K562 (cell line): ENCODE results near the gene TSPAN15. TPM values are rescaled to one million over a fixed set of nuclear protein-coding genes. Genes with fewer than 3 reads are reported as not detected.

Experiments used
- ARID2 ChIP-seq: fragments of 450-650 bp; IDR thresholded peaks from 2 replicates; pipeline ENCODE4 v1.6.1; 2017; ENCODE audit warnings: antibody characterized with exemption, mild to moderate bottlenecking
- ATF7 ChIP-seq: fragments of 450-650 bp; IDR thresholded peaks from 2 replicates; pipeline ENCODE4 v1.7.1; 2014; ENCODE audit warnings: mild to moderate bottlenecking, moderate library complexity
- CEBPG ChIP-seq, 3 experiments: fragments of 200-800 bp in 1 of 3; sonication (Bioruptor generic) in 1 of 3; sonication (generic) in 1 of 3; formaldehyde crosslinking in 1 of 3; IDR thresholded peaks in 2 of 3; conservative IDR thresholded peaks in 1 of 3; 2 replicates each; pipeline versions ENCODE4 v1.6.1 to v1.8.0; 2016 to 2022; ENCODE audit warnings: missing compliant biosample characterization in 2 of 3, missing genetic modification characterization in 2 of 3, mild to moderate bottlenecking in 1 of 3, missing genetic modification reagents in 1 of 3
- HIVEP1 ChIP-seq: fragments of 250-450 bp; sonication (Bioruptor Pico); IDR thresholded peaks from 2 replicates; pipeline ENCODE4 v1.4.0; 2020; ENCODE audit warnings: mild to moderate bottlenecking
- MAZ ChIP-seq, 2 experiments: fragments of 450-650 bp in 1 of 2; sonication (generic) in 1 of 2; formaldehyde crosslinking; IDR thresholded peaks in 1 of 2; conservative IDR thresholded peaks in 1 of 2; 2 replicates each; pipeline versions ENCODE4 v1.4.0 to v1.5.0; 2020; ENCODE audit warnings: mild to moderate bottlenecking in 1 of 2, missing genetic modification reagents in 1 of 2
- MEIS2 ChIP-seq: fragments of 450-650 bp; IDR thresholded peaks from 2 replicates; pipeline ENCODE4 v1.6.1; 2014; ENCODE audit warnings: mild to moderate bottlenecking; ENCODE audit not compliant: partially characterized antibody
- ZBTB17 ChIP-seq: fragments of 450-650 bp; formaldehyde crosslinking; IDR thresholded peaks from 2 replicates; pipeline ENCODE4 v1.4.0; 2020; ENCODE audit warnings: mild to moderate bottlenecking
- polyA plus RNA-seq, 8 experiments: library from polyadenylated mRNA; depleted of rRNA in 4 of 8; stranded (reverse) in 5 of 8; unstranded in 3 of 8; fragments of >200 nt; fragmentation: Nextera tagmentation in 2 of 8; fragmentation: Illumina TruSeq in 1 of 8; extraction: Ambion mirVana in 2 of 8; extraction: Trizol in 1 of 8; gene quantifications; 2 replicates each; pipeline versions ENCODE4 v1.2.1 to v1.2.3, GENCODE V29; 2011 to 2014; ENCODE audit warnings: inconsistent platforms in 1 of 8, missing spikeins in 1 of 8
- total RNA-seq, 7 experiments: library from RNA; depleted of rRNA in 6 of 7; stranded (reverse); fragments of >200 nt in 6 of 7; fragmentation: Illumina TruSeq in 2 of 7; extraction: Trizol in 2 of 7; gene quantifications; 2 replicates each; pipeline versions ENCODE4 v1.2.1 to v1.2.3, GENCODE V29; 2011 to 2021; ENCODE audit warnings: low replicate concordance in 1 of 7
- TF ChIP-seq, protein P1 (sequence below), 2 experiments: IDR thresholded peaks in 1 of 2; conservative IDR thresholded peaks in 1 of 2; 2 replicates each; pipeline ENCODE4 v1.6.1; 2016; ENCODE audit warnings: low read depth in 2 of 2, mild to moderate bottlenecking in 1 of 2, missing compliant biosample characterization in 1 of 2, missing genetic modification characterization in 1 of 2, moderate library complexity in 1 of 2
- TF ChIP-seq, protein P2 (sequence below): fragments of 200-600 bp; sonication (generic); IDR thresholded peaks from one replicate; pipeline ENCODE4 v1.6.1; 2012; ENCODE audit warnings: mild to moderate bottlenecking, low read depth, low read length, inconsistent platforms
- TF ChIP-seq, protein P3 (sequence below): sonication (generic); formaldehyde crosslinking; IDR thresholded peaks from 2 replicates; pipeline ENCODE4 v1.8.0; 2023; ENCODE audit warnings: mild to moderate bottlenecking, missing genetic modification reagents

The TSPAN15 gene
- total and polyA plus RNA-seq, 9 of the 15 experiments (the other 6 are each of a cell fraction or from before 2014, with no cell fraction given): 0.33 to 1.0 (median 0.45) TPM; not detected in 2

DNA sequence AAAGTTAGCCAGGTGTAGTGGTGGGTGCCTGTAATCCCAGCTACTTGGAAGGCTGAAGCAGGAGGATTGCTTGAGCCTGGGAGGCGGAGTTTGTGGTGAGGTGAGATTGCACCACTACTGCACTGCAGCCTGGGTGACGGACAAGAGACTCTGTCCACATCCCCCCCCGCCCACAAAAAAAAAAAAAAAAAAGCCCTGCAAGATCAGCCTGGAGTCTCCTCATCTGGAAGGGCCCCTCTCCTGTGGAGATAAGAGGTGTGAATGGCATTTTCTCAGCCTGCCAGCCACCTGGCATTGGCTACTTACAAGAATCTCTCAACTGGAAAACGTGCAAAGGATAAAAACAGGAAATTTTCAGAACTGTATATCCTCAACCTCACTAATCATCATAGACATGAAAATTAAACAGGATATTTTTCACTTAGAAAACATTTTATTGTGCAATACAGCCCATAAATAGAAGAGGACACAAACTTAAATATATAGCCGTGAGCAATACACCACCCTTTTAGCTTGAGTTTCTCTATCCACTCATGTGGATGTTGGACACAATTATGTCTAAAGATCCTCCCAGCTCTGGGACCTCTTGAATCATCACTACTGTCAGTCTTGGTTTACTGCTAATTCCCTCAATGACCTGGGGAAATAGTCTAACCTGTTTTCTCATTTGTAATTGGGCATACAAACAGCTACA lies 11.3 kb upstream of the TSPAN15 start (continued):
- TF ChIP-seq, protein P1, sequence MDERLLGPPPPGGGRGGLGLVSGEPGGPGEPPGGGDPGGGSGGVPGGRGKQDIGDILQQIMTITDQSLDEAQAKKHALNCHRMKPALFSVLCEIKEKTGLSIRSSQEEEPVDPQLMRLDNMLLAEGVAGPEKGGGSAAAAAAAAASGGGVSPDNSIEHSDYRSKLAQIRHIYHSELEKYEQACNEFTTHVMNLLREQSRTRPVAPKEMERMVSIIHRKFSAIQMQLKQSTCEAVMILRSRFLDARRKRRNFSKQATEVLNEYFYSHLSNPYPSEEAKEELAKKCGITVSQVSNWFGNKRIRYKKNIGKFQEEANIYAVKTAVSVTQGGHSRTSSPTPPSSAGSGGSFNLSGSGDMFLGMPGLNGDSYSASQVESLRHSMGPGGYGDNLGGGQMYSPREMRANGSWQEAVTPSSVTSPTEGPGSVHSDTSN (CRISPR knock-in tag; IDR thresholded peaks at IDR 0.05; ENCODE audit: low read depth): no peak
- TF ChIP-seq, protein P1 (tag; conservative IDR thresholded peaks at IDR 0.05; ENCODE audit: low read depth): 0 out of 2 replicates have a peak, but pooled peaks have one; percentile 16
- TF ChIP-seq, protein P2, sequence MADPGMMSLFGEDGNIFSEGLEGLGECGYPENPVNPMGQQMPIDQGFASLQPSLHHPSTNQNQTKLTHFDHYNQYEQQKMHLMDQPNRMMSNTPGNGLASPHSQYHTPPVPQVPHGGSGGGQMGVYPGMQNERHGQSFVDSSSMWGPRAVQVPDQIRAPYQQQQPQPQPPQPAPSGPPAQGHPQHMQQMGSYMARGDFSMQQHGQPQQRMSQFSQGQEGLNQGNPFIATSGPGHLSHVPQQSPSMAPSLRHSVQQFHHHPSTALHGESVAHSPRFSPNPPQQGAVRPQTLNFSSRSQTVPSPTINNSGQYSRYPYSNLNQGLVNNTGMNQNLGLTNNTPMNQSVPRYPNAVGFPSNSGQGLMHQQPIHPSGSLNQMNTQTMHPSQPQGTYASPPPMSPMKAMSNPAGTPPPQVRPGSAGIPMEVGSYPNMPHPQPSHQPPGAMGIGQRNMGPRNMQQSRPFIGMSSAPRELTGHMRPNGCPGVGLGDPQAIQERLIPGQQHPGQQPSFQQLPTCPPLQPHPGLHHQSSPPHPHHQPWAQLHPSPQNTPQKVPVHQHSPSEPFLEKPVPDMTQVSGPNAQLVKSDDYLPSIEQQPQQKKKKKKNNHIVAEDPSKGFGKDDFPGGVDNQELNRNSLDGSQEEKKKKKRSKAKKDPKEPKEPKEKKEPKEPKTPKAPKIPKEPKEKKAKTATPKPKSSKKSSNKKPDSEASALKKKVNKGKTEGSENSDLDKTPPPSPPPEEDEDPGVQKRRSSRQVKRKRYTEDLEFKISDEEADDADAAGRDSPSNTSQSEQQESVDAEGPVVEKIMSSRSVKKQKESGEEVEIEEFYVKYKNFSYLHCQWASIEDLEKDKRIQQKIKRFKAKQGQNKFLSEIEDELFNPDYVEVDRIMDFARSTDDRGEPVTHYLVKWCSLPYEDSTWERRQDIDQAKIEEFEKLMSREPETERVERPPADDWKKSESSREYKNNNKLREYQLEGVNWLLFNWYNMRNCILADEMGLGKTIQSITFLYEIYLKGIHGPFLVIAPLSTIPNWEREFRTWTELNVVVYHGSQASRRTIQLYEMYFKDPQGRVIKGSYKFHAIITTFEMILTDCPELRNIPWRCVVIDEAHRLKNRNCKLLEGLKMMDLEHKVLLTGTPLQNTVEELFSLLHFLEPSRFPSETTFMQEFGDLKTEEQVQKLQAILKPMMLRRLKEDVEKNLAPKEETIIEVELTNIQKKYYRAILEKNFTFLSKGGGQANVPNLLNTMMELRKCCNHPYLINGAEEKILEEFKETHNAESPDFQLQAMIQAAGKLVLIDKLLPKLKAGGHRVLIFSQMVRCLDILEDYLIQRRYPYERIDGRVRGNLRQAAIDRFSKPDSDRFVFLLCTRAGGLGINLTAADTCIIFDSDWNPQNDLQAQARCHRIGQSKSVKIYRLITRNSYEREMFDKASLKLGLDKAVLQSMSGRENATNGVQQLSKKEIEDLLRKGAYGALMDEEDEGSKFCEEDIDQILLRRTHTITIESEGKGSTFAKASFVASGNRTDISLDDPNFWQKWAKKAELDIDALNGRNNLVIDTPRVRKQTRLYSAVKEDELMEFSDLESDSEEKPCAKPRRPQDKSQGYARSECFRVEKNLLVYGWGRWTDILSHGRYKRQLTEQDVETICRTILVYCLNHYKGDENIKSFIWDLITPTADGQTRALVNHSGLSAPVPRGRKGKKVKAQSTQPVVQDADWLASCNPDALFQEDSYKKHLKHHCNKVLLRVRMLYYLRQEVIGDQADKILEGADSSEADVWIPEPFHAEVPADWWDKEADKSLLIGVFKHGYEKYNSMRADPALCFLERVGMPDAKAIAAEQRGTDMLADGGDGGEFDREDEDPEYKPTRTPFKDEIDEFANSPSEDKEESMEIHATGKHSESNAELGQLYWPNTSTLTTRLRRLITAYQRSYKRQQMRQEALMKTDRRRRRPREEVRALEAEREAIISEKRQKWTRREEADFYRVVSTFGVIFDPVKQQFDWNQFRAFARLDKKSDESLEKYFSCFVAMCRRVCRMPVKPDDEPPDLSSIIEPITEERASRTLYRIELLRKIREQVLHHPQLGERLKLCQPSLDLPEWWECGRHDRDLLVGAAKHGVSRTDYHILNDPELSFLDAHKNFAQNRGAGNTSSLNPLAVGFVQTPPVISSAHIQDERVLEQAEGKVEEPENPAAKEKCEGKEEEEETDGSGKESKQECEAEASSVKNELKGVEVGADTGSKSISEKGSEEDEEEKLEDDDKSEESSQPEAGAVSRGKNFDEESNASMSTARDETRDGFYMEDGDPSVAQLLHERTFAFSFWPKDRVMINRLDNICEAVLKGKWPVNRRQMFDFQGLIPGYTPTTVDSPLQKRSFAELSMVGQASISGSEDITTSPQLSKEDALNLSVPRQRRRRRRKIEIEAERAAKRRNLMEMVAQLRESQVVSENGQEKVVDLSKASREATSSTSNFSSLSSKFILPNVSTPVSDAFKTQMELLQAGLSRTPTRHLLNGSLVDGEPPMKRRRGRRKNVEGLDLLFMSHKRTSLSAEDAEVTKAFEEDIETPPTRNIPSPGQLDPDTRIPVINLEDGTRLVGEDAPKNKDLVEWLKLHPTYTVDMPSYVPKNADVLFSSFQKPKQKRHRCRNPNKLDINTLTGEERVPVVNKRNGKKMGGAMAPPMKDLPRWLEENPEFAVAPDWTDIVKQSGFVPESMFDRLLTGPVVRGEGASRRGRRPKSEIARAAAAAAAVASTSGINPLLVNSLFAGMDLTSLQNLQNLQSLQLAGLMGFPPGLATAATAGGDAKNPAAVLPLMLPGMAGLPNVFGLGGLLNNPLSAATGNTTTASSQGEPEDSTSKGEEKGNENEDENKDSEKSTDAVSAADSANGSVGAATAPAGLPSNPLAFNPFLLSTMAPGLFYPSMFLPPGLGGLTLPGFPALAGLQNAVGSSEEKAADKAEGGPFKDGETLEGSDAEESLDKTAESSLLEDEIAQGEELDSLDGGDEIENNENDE: no peak
- TF ChIP-seq ATF7 (0 out of 2 replicates have a peak, but pooled peaks have one; percentile 13), MEIS2 (no peak), HIVEP1 (CRISPR knock-in tag) (no peak), ARID2 (no peak), ZBTB17 (CRISPR knock-in tag) (no peak), CEBPG (CRISPR knock-in tag; IDR thresholded peaks at IDR 0.05) (peak; percentile 70), CEBPG (tag; conservative IDR thresholded peaks at IDR 0.05 in 1 of 2, IDR thresholded peaks at IDR 0.05 in 1 of 2) (peak; percentile 67 to 85; a peak in 3 of 4 replicates), MAZ (CRISPR knock-in tag; conservative IDR thresholded peaks at IDR 0.05 in 1 of 2, IDR thresholded peaks at IDR 0.05 in 1 of 2) (0 out of 4 replicates have a peak, but pooled peaks of 1 of the 2 experiments have one; percentile 35)
- TF ChIP-seq, protein P3, sequence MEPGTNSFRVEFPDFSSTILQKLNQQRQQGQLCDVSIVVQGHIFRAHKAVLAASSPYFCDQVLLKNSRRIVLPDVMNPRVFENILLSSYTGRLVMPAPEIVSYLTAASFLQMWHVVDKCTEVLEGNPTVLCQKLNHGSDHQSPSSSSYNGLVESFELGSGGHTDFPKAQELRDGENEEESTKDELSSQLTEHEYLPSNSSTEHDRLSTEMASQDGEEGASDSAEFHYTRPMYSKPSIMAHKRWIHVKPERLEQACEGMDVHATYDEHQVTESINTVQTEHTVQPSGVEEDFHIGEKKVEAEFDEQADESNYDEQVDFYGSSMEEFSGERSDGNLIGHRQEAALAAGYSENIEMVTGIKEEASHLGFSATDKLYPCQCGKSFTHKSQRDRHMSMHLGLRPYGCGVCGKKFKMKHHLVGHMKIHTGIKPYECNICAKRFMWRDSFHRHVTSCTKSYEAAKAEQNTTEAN: no peak
